Transverse colon (tissue), 4 donors: ENCODE results near the gene PGLYRP4. TPM values are rescaled to one million over a fixed set of nuclear protein-coding genes. Genes with fewer than 3 reads are reported as not detected.
"Not testable (repeated sequence)": the region's sequence is repeated elsewhere in the genome, so short reads cannot be mapped to it uniquely, and the experiment has no call there.

ENCODE experiments used
- DNase-seq: peaks from one replicate; pipeline ENCODE4 v3.0.0-alpha.2; 2019
- H3K27ac ChIP-seq, 4 donors: fragments of 200-600 bp; sonication (generic); 2 replicates each; pipeline ENCODE4 v1.5.1; 2016 to 2018; ENCODE audit warnings: inconsistent platforms in 4 of 4
- H3K27me3 ChIP-seq: fragments of 200-600 bp; sonication (generic); 2 replicates; pipeline ENCODE4 v1.5.1; 2017; ENCODE audit warnings: inconsistent platforms
- H3K36me3 ChIP-seq, 4 donors: fragments of 200-600 bp; sonication (generic); 2 replicates each; pipeline ENCODE4 v1.5.1; 2017 to 2019; ENCODE audit warnings: inconsistent platforms in 4 of 4
- H3K4me1 ChIP-seq, 4 donors: fragments of 200-600 bp; sonication (generic); 2 replicates each; pipeline ENCODE4 v1.5.1; 2017 to 2020; ENCODE audit warnings: inconsistent platforms in 4 of 4
- H3K4me3 ChIP-seq, 4 donors: fragments of 200-600 bp; sonication (generic); 1 replicate in 1 of 4; 2 replicates in 3 of 4; pipeline versions ENCODE4 v1.5.1 to v1.6.1; 2017 to 2019; ENCODE audit warnings: inconsistent platforms in 4 of 4
- H3K9me3 ChIP-seq, 2 donors: fragments of 200-600 bp; sonication (generic); 2 replicates each; pipeline ENCODE4 v1.5.1; 2017 to 2019; ENCODE audit warnings: inconsistent platforms in 2 of 2
- CTCF ChIP-seq, 5 experiments: fragments of 200-600 bp in 3 of 5; fragments of 450-650 bp in 2 of 5; sonication (generic) in 3 of 5; IDR thresholded peaks; 1 replicate in 2 of 5; 2 replicates in 3 of 5; pipeline ENCODE4 v1.5.1; 2016 to 2017; ENCODE audit warnings: antibody characterized with exemption in 5 of 5, inconsistent platforms in 3 of 5, mild to moderate bottlenecking in 2 of 5, moderate library complexity in 1 of 5
- EP300 ChIP-seq: sonication (generic); formaldehyde crosslinking; IDR thresholded peaks from one replicate; pipeline ENCODE4 v1.6.1; 2017; ENCODE audit warnings: antibody characterized with exemption, low read depth
- POLR2A ChIP-seq: fragments of 450-650 bp; IDR thresholded peaks from one replicate; pipeline ENCODE4 v1.6.1; 2016; ENCODE audit warnings: antibody characterized with exemption, mild to moderate bottlenecking, moderate library complexity
- POLR2AphosphoS5 ChIP-seq, 3 donors: sonication (generic); formaldehyde crosslinking; IDR thresholded peaks; one replicate each; pipeline ENCODE4 v1.6.1; 2016; ENCODE audit warnings: antibody characterized with exemption in 3 of 3
- WGBS, 2 donors: methylation state at CpG; one replicate each; pipeline ENCODE4 v1.1.5; 2018; ENCODE audit warnings: low coverage in 1 of 2; 5-methylcytosine and 5-hydroxymethylcytosine counted together
- in situ Hi-C, 4 donors: fragments of 200-750 bp; cut with MboI; loops; one replicate each; pipeline versions ENCODE4 v1.15.0 to v1.15.1; 2017; ENCODE audit warnings: low sequenced_read_pairs in 3 of 4, low pct_ligation_motif_present in 1 of 4, low pct_unique_long_range_greater_than_20kb in 1 of 4
- intact Hi-C: fragments of 100-400 bp; cut with DNase I; formaldehyde crosslinking; loops from one replicate; pipeline ENCODE4 v1.15.1; 2023; ENCODE audit warnings: low total_unique reads
- total RNA-seq, 4 donors: library from RNA; depleted of rRNA; stranded (reverse); fragments of >200 nt; gene quantifications; one replicate each; pipeline ENCODE4 v1.1.0, GENCODE V29; 2016

PGLYRP4 gene
- total RNA-seq, 4 donors from 2014 or later: not detected

DNA sequence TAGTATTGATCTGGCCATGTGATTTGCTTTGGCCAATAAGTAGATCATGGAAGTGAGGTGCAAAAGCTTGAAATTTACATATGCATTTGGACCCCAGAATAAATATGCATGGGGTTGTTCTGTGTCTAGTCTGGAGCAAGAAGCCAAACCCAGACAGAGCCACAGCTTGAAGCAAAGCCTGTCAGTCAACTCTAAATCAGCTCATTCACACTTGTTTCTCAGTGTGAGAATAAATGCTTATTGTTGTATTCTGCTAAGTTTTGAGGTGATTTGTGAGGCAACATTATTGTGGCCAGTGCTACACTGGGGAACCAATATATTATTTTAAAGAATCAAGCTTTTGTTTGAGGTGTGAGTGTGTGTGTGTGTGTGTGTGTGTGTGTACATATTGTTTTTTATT is 23.7 kb downstream of the PGLYRP4 start:
- Histone ChIP-seq H3K9me3 (peaks cover 0 to 21% of the 10 kb centered on the region in 2 donors), H3K4me3 (no peak overlapping the region), H3K36me3 (no peaks in the 10 kb centered on the region), H3K27ac (no peak overlapping the region), H3K4me1 (no peaks in the 10 kb centered on the region), H3K27me3 (no peaks in the 10 kb centered on the region)
- DNase-seq: no peak
- intact Hi-C loops: no loop called here
- in situ Hi-C loops: no loop called here
- no peak for TF ChIP-seq POLR2A
- TF ChIP-seq CTCF (IDR thresholded peaks at IDR 0.05): no peak
- TF ChIP-seq POLR2AphosphoS5 (IDR thresholded peaks at IDR 0.05): no peak
- no peak for TF ChIP-seq EP300

DNA sequence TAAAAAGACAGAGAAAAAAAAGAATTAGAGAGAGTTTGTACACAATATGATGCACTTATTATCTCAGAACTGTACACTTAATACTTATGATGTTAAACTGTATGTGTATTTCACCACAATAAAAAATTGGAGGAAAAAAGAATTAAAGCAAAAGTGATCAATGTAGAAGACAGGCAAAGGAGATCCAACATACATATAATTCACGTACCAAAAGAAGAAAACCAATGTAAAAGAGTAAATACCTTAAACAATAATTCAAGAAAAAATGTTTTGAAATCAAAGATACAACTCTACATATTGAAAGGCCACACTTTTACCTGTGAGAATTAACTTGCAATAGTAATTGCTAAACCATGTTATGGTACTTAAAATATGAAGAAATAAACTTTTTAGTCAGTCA is 26.1 kb downstream of the PGLYRP4 start:
- no peak for DNase-seq
- TF ChIP-seq EP300 (no peak), CTCF (IDR thresholded peaks at IDR 0.05) (no peak), POLR2A (no peak), POLR2AphosphoS5 (IDR thresholded peaks at IDR 0.05) (no peak)
- Histone ChIP-seq H3K9me3 (peaks cover 0 to 21% of the 10 kb centered on the region in 2 donors), H3K4me3 (no peak overlapping the region), H3K27me3 (no peaks in the 10 kb centered on the region), H3K27ac (no peak overlapping the region), H3K4me1 (no peaks in the 10 kb centered on the region), H3K36me3 (no peaks in the 10 kb centered on the region)
- in situ Hi-C loops (no loop called here), intact Hi-C loops (no loop called here)
- 0 to 64% methylated on average over 1 of the region's 1 CpG for WGBS, 2 donors

GRCh38 chr1:153318145-153318544 is 30.5 kb downstream of the PGLYRP4 start:
- in situ Hi-C loops, H3K36me3 ChIP-seq, H3K4me3 ChIP-seq, H3K27me3 ChIP-seq, DNase-seq, intact Hi-C loops, H3K4me1 ChIP-seq, H3K27ac ChIP-seq: not testable (repeated sequence)
- H3K9me3 ChIP-seq: peaks cover 0 to 15% of the 10 kb centered on the region in 2 donors
- WGBS, 2 donors: 87% methylated on average over 7 of the region's 7 CpGs

DNA sequence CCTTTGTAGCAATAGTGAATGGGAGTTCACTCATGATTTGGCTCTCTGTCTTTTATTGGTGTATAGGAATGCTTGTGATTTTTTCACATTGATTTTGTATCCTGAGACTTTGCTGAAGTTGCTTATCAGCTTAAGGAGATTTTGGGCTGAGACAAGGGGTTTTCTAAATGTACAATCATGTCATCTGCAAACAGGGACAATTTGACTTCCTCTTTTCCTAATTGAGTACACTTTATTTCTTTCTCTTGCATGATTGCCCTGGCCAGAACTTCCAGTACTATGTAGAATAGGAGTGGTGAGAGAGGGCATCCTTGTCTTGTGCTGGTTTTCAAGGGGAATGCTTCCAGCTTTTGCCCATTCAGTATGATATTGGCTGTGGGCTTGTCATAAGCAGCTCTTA is 32.6 kb downstream of the PGLYRP4 start:
- H3K27ac ChIP-seq, H3K4me3 ChIP-seq, in situ Hi-C loops, H3K36me3 ChIP-seq, intact Hi-C loops, H3K4me1 ChIP-seq, H3K9me3 ChIP-seq, DNase-seq, H3K27me3 ChIP-seq: not testable (repeated sequence)

DNA sequence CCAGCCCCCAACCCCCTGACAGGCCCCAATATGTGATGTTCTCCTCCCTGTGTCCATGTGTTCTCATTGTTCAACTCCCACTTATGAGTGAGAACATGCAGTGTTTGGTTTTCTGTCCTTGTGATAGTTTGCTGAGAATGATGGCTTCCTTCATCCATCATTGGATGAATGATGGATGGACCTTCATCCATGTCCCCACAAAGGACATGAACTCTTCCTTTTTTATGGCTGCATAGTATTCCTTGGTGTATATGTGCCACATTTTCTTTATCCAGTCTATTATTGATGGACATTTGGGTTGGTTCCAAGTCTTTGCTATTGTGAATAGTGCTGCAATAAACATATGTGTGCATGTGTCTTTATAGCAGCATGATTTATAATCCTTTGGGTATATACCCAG is 34.3 kb downstream of the PGLYRP4 start:
- H3K27ac ChIP-seq, in situ Hi-C loops: not testable (repeated sequence)

GRCh38 chr1:153313288-153313687 is 35.4 kb downstream of the PGLYRP4 start:
- 96% methylated on average over 2 of the region's 2 CpGs; no CpG with 5 or more reads in 1 of the 2 donors for WGBS, 2 donors
- Histone ChIP-seq H3K27ac (no peak overlapping the region), H3K9me3 (no peaks in the 10 kb centered on the region), H3K4me1 (no peaks in the 10 kb centered on the region), H3K27me3 (no peaks in the 10 kb centered on the region), H3K36me3 (no peaks in the 10 kb centered on the region), H3K4me3 (no peak overlapping the region)
- no peak for DNase-seq
- in situ Hi-C loops: no loop called here
- intact Hi-C loops: no loop called here
- TF ChIP-seq POLR2AphosphoS5 (IDR thresholded peaks at IDR 0.05) (no peak), EP300 (no peak), CTCF (IDR thresholded peaks at IDR 0.05) (no peak), POLR2A (no peak)

More for the DNA sequence above, 34.3 kb downstream of the PGLYRP4 start:
- H3K9me3 ChIP-seq, H3K4me1 ChIP-seq, H3K4me3 ChIP-seq, H3K27me3 ChIP-seq, H3K36me3 ChIP-seq, DNase-seq, intact Hi-C loops: not testable (repeated sequence)
